ENCODE measurements around the gene MRFAP1L1. TPM values are rescaled to one million over a fixed set of nuclear protein-coding genes. Genes with fewer than 3 reads are reported as not detected.

The MRFAP1L1 gene
- total RNA-seq, 1 donor from 2014 or later: 36.8 TPM

DNA sequence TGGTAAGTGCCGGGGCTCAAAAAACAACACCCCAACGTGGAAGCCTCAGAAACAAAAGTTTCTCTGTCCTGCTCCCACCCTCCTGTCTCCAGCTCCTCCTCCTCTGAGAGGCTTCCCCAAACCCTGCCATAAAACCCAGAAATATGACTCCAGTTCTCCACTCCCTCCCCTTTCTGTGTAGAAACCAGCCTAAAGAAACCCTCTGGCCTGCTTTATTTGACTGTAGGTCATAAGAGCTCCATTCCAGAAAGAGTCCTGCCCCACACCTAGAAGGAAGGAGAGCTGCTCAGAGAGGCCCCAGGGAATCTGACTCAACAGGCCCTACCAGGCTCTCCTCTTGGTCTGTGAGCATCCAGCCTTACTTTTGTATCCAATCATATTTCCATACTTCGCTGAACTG lies 16.9 kb downstream of the MRFAP1L1 start:
- Histone ChIP-seq H3K9me3 (ENCODE audit: insufficient read depth, low read depth, low read length) (no peaks in the 10 kb centered on the region), H2AFZ (ENCODE audit: low read depth, low read length) (no peak overlapping the region), H3K4me3 (ENCODE audit: insufficient read depth, low read depth, low read length) (no peak overlapping the region), H4K20me1 (ENCODE audit: insufficient read depth, low read length) (peaks cover 8% of the 10 kb centered on the region), H3K27me3 (ENCODE audit: insufficient read depth, low read length) (no peaks in the 10 kb centered on the region), H3K36me3 (ENCODE audit: insufficient read depth, low read length) (no peaks in the 10 kb centered on the region), H3K4me2 (ENCODE audit: low read length) (no peak overlapping the region), H3K4me1 (ENCODE audit: insufficient read depth, low read length) (peaks cover 21% of the 10 kb centered on the region), H3K9ac (ENCODE audit: low read length) (no peak overlapping the region), H3K79me2 (ENCODE audit: insufficient read depth, low read length) (no peaks in the 10 kb centered on the region), H3K27ac (ENCODE audit: low read depth, low read length) (no peak overlapping the region)
- H3K4me1 Mint-ChIP-seq (ENCODE audit: low read depth, unreplicated experiment): peaks cover 30% of the 10 kb centered on the region
- no peak overlapping the region for H3K4me3 Mint-ChIP-seq (ENCODE audit: unreplicated experiment)
- H3K9me3 Mint-ChIP-seq (ENCODE audit: unreplicated experiment): no peaks in the 10 kb centered on the region
- no peak for FAIRE-seq
- DNase-seq (ENCODE audit: low read depth): no peak
- H3K27me3 Mint-ChIP-seq (ENCODE audit: low read depth, unreplicated experiment): no peaks in the 10 kb centered on the region
- TF ChIP-seq EZH2 (IDR thresholded peaks at IDR 0.05; ENCODE audit: insufficient read depth, low read length): no peak
- H3K27ac Mint-ChIP-seq (ENCODE audit: unreplicated experiment): peak overlapping the region; percentile 48
- H3K36me3 Mint-ChIP-seq (ENCODE audit: low read depth, unreplicated experiment): peaks cover 5% of the 10 kb centered on the region

GRCh38 chr4:6692379-6692778 lies 17.3 kb downstream of the MRFAP1L1 start:
- no peak for FAIRE-seq
- H3K79me2 ChIP-seq (ENCODE audit: insufficient read depth, low read length): no peaks in the 10 kb centered on the region
- no peak overlapping the region for H3K4me3 Mint-ChIP-seq (ENCODE audit: unreplicated experiment)

GRCh38 chr4:6689506-6689960 lies 20.1 kb downstream of the MRFAP1L1 start:
- peak overlapping the region; percentile 76 for H3K4me2 ChIP-seq (ENCODE audit: low read length)

More at GRCh38 chr4:6692379-6692778, 17.3 kb downstream of the MRFAP1L1 start:
- no peak overlapping the region for H3K4me2 ChIP-seq (ENCODE audit: low read length)
- peaks cover 22% of the 10 kb centered on the region for H3K4me1 ChIP-seq (ENCODE audit: insufficient read depth, low read length)
- peaks cover 8% of the 10 kb centered on the region for H4K20me1 ChIP-seq (ENCODE audit: insufficient read depth, low read length)
- no peak overlapping the region for H2AFZ ChIP-seq (ENCODE audit: low read depth, low read length)
- Mint-ChIP-seq H3K4me1 (ENCODE audit: low read depth, unreplicated experiment) (peaks cover 30% of the 10 kb centered on the region), H3K27me3 (ENCODE audit: low read depth, unreplicated experiment) (no peaks in the 10 kb centered on the region), H3K36me3 (ENCODE audit: low read depth, unreplicated experiment) (peaks cover 7% of the 10 kb centered on the region), H3K27ac (ENCODE audit: unreplicated experiment) (peak overlapping the region; percentile 48), H3K9me3 (ENCODE audit: unreplicated experiment) (no peaks in the 10 kb centered on the region)
- H3K27ac ChIP-seq (ENCODE audit: low read depth, low read length): no peak overlapping the region
- H3K9ac ChIP-seq (ENCODE audit: low read length): no peak overlapping the region
- no peak for DNase-seq (ENCODE audit: low read depth)
- TF ChIP-seq, protein P1, sequence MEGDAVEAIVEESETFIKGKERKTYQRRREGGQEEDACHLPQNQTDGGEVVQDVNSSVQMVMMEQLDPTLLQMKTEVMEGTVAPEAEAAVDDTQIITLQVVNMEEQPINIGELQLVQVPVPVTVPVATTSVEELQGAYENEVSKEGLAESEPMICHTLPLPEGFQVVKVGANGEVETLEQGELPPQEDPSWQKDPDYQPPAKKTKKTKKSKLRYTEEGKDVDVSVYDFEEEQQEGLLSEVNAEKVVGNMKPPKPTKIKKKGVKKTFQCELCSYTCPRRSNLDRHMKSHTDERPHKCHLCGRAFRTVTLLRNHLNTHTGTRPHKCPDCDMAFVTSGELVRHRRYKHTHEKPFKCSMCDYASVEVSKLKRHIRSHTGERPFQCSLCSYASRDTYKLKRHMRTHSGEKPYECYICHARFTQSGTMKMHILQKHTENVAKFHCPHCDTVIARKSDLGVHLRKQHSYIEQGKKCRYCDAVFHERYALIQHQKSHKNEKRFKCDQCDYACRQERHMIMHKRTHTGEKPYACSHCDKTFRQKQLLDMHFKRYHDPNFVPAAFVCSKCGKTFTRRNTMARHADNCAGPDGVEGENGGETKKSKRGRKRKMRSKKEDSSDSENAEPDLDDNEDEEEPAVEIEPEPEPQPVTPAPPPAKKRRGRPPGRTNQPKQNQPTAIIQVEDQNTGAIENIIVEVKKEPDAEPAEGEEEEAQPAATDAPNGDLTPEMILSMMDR (IDR thresholded peaks at IDR 0.05; ENCODE audit: insufficient read depth, low read depth, low read length): no peak
- no peak for TF ChIP-seq EZH2 (IDR thresholded peaks at IDR 0.05; ENCODE audit: insufficient read depth, low read length)
- H3K4me3 ChIP-seq (ENCODE audit: insufficient read depth, low read depth, low read length): no peak overlapping the region
- H3K9me3 ChIP-seq (ENCODE audit: insufficient read depth, low read depth, low read length): no peaks in the 10 kb centered on the region
- H3K36me3 ChIP-seq (ENCODE audit: insufficient read depth, low read length): no peaks in the 10 kb centered on the region
- no peaks in the 10 kb centered on the region for H3K27me3 ChIP-seq (ENCODE audit: insufficient read depth, low read length)

More at GRCh38 chr4:6689506-6689960, 20.1 kb downstream of the MRFAP1L1 start:
- Histone ChIP-seq H2AFZ (ENCODE audit: low read depth, low read length) (peak overlapping the region; percentile 84), H3K27me3 (ENCODE audit: insufficient read depth, low read length) (no peaks in the 10 kb centered on the region), H3K9me3 (ENCODE audit: insufficient read depth, low read depth, low read length) (no peaks in the 10 kb centered on the region), H3K9ac (ENCODE audit: low read length) (peak overlapping the region; percentile 63), H3K27ac (ENCODE audit: low read depth, low read length) (peak overlapping the region; percentile 63), H3K4me1 (ENCODE audit: insufficient read depth, low read length) (peaks cover 22% of the 10 kb centered on the region), H3K4me3 (ENCODE audit: insufficient read depth, low read depth, low read length) (no peak overlapping the region), H3K79me2 (ENCODE audit: insufficient read depth, low read length) (no peaks in the 10 kb centered on the region), H3K36me3 (ENCODE audit: insufficient read depth, low read length) (no peaks in the 10 kb centered on the region), H4K20me1 (ENCODE audit: insufficient read depth, low read length) (no peaks in the 10 kb centered on the region)
- Mint-ChIP-seq H3K27me3 (ENCODE audit: low read depth, unreplicated experiment) (no peaks in the 10 kb centered on the region), H3K4me1 (ENCODE audit: low read depth, unreplicated experiment) (peaks cover 32% of the 10 kb centered on the region), H3K36me3 (ENCODE audit: low read depth, unreplicated experiment) (peaks cover 8% of the 10 kb centered on the region), H3K27ac (ENCODE audit: unreplicated experiment) (peak overlapping the region; percentile 97), H3K9me3 (ENCODE audit: unreplicated experiment) (no peaks in the 10 kb centered on the region), H3K4me3 (ENCODE audit: unreplicated experiment) (no peak overlapping the region)
- TF ChIP-seq EZH2 (IDR thresholded peaks at IDR 0.05; ENCODE audit: insufficient read depth, low read length): no peak
- TF ChIP-seq, protein P1 (IDR thresholded peaks at IDR 0.05; ENCODE audit: insufficient read depth, low read depth, low read length): no peak
- DNase-seq (ENCODE audit: low read depth) (no peak), FAIRE-seq (no peak)

All from astrocyte (in vitro differentiated cells and primary cell).